HFFc6 (cell line): ENCODE measurements around the gene PIP4K2C. TPM values are rescaled to one million over a fixed set of nuclear protein-coding genes. Genes with fewer than 3 reads are reported as not detected.
"Not testable (repeated sequence)": the region's sequence is repeated elsewhere in the genome, so short reads cannot be mapped to it uniquely, and the experiment has no call there.

Experiments
- DNase-seq: peaks from one replicate; pipeline ENCODE4 v3.0.0-alpha.2; 2018
- H3K27ac Mint-ChIP-seq: 2 replicates; pipeline ENCODE4 v1.8.0; 2020; ENCODE audit warnings: mild to moderate bottlenecking, mixed read lengths
- H3K27me3 Mint-ChIP-seq: 2 replicates; pipeline ENCODE4 v1.8.0; 2021; ENCODE audit warnings: mild to moderate bottlenecking, moderate library complexity, mixed read lengths; ENCODE audit not compliant: insufficient read depth
- H3K36me3 Mint-ChIP-seq: 2 replicates; pipeline ENCODE4 v1.8.0; 2021; ENCODE audit warnings: low read depth, mixed read lengths
- H3K4me1 Mint-ChIP-seq: 2 replicates; pipeline ENCODE4 v1.8.0; 2020; ENCODE audit warnings: low read depth, mixed read lengths
- H3K4me3 Mint-ChIP-seq: 2 replicates; pipeline ENCODE4 v1.8.0; 2020; ENCODE audit warnings: mild to moderate bottlenecking, moderate library complexity, mixed read lengths
- H3K9me3 Mint-ChIP-seq: 2 replicates; pipeline ENCODE4 v1.8.0; 2020; ENCODE audit warnings: mild to moderate bottlenecking, mixed read lengths
- total RNA-seq, 6 experiments: library from RNA; stranded (reverse); fragmentation: NEBNext Ultra II Directional; extraction: Animal tissue kit (Norgen Biotek cat#: 25700); gene quantifications; 2 replicates in 1 of 6; 3 replicates in 5 of 6; pipeline ENCODE4 v1.2.3, GENCODE V29; 2021
- TF ChIP-seq, protein P1 (sequence below): fragments of 200-600 bp; sonication (generic); IDR thresholded peaks from 2 replicates; pipeline ENCODE4 v1.5.0; 2021; ENCODE audit warnings: antibody characterized with exemption, mild to moderate bottlenecking

PIP4K2C gene
- total RNA-seq, 6 experiments from 2014 or later = 21.1 to 33.1 (median 24.3) TPM

DNA sequence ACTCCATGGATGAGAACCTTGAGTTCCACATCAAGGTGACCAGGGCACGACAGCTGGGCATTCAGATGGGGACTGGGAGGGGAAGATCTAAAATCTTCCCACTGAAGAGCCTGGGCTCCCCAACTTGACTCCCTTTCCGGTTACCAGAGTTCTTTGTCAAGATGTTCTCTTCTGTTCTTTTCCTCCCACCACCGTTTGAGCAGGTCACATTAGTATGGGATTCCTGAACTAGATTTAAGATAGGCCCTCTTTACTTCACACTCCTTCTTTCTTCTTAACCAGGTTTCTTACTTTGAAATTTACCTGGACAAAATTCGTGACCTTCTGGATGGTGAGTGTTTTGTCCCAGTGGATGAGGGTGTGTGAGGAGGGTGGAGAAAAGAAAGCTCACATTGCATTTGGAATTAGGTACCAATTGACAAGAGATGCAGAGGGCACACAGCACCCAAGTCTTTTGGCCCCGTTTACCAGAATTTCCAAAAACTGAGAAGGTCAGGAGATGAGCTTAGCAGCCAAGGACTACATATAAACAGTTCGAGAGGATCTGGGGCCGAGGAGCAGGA lies 26.7 kb upstream of the PIP4K2C start:
- H3K4me1 Mint-ChIP-seq = peaks cover 10% of the 10 kb centered on the region; the same call in 1 of the 2 replicates
- no peak for DNase-seq
- H3K4me3 Mint-ChIP-seq = no peak overlapping the region
- H3K27ac Mint-ChIP-seq = no peak overlapping the region
- H3K27me3 Mint-ChIP-seq = peaks cover 7% of the 10 kb centered on the region; the same call in 1 of the 2 replicates
- TF ChIP-seq, protein P1, sequence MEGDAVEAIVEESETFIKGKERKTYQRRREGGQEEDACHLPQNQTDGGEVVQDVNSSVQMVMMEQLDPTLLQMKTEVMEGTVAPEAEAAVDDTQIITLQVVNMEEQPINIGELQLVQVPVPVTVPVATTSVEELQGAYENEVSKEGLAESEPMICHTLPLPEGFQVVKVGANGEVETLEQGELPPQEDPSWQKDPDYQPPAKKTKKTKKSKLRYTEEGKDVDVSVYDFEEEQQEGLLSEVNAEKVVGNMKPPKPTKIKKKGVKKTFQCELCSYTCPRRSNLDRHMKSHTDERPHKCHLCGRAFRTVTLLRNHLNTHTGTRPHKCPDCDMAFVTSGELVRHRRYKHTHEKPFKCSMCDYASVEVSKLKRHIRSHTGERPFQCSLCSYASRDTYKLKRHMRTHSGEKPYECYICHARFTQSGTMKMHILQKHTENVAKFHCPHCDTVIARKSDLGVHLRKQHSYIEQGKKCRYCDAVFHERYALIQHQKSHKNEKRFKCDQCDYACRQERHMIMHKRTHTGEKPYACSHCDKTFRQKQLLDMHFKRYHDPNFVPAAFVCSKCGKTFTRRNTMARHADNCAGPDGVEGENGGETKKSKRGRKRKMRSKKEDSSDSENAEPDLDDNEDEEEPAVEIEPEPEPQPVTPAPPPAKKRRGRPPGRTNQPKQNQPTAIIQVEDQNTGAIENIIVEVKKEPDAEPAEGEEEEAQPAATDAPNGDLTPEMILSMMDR = no peak
- no peaks in the 10 kb centered on the region for H3K9me3 Mint-ChIP-seq
- no peaks in the 10 kb centered on the region for H3K36me3 Mint-ChIP-seq

DNA sequence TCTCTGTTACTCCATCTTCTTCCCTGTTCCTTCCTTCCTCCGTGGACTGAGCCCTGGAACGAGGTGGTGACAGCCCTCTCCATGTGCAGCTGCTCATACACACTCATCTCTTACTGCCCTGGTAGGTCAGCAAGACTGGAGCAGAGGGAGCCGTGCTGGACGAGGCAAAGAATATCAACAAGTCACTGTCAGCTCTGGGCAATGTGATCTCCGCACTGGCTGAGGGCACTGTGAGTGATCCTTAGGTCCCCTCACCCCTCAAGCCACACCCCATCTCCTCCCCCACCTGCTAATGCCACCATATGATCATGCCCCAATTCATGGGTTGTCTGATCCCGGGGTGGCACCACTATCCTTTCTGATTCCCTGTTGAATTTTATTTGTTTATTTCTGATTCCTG lies 22.2 kb upstream of the PIP4K2C start:
- Mint-ChIP-seq H3K27ac (no peak overlapping the region), H3K9me3 (no peaks in the 10 kb centered on the region), H3K4me1 (no peaks in the 10 kb centered on the region), H3K4me3 (no peak overlapping the region), H3K36me3 (no peaks in the 10 kb centered on the region), H3K27me3 (peaks cover 12% of the 10 kb centered on the region)
- DNase-seq = no peak
- TF ChIP-seq, protein P1 = no peak

DNA sequence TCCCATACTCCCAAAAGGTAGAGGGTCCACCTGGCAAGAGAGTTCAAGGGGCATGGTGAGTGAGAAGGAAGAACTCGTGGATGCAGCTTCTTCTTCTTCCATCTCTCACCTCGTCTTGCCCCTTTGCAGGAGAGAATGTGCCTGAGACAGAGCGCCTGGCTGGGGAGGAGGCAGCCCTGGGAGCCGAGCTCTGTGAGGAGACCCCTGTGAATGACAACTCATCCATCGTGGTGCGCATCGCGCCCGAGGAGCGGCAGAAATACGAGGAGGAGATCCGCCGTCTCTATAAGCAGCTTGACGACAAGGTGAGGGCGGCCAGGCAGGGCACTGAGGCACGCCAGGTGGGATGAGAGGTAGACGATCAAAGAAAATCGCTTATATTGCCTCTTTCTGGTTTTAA lies 21.1 kb upstream of the PIP4K2C start:
- peaks cover 10% of the 10 kb centered on the region for H3K27me3 Mint-ChIP-seq
- H3K36me3 Mint-ChIP-seq = no peaks in the 10 kb centered on the region
- no peak overlapping the region for H3K27ac Mint-ChIP-seq
- H3K4me1 Mint-ChIP-seq = no peaks in the 10 kb centered on the region
- H3K4me3 Mint-ChIP-seq = no peak overlapping the region
- DNase-seq = no peak
- TF ChIP-seq, protein P1 = no peak
- no peaks in the 10 kb centered on the region for H3K9me3 Mint-ChIP-seq

DNA sequence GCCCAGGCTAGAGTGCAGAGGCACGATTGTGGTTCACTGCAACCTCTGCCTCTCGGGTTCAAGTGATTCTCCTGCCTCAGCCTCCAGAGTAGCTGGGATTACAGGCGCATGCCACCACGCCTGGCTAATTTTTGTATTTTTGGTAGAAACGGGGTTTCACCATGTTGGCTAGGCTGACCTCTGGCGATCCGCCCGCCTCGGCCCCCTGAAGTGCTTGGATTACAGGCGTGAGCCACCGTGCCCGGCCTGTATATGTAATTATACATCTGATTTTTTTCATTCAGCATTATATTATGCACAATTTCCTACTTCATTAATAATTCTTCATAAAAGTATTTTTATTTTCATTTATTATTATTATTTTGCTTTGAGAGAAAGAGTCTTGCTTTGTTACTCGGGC lies 20.6 kb upstream of the PIP4K2C start:
- H3K27me3 Mint-ChIP-seq = peaks cover 10% of the 10 kb centered on the region
- H3K27ac Mint-ChIP-seq, H3K4me3 Mint-ChIP-seq, H3K36me3 Mint-ChIP-seq, DNase-seq, H3K9me3 Mint-ChIP-seq, H3K4me1 Mint-ChIP-seq: not testable (repeated sequence)

DNA sequence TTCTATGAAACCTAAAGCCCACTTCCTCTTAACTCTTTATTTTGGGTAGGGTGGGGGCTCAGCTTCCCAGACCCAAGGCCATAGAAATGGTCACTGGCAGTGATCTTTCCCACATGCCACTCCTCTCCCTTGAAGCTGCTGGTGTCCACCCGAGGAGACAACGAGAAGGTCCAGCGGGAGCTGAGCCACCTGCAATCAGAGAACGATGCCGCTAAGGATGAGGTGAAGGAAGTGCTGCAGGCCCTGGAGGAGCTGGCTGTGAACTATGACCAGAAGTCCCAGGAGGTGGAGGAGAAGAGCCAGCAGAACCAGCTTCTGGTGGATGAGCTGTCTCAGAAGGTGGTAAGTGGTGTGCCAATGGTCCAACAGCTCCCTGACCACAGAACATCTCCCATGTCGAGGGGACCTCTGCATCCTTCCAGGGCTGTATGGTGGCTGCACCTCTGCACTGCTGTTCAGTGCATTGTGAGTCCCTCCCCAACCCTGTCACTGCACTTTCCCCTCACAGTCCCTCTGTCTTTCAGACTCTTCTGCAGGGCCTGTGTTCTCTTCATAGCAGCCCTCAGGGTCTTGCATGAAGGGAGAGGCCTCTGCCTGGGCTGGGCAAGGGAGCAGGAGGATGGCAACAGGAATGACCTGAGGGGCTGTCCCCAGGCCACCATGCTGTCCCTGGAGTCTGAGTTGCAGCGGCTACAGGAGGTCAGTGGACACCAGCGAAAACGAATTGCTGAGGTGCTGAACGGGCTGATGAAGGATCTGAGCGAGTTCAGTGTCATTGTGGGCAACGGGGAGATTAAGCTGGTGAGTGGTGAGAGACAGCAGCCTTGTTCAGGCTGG lies 18.8 kb upstream of the PIP4K2C start:
- H3K4me3 Mint-ChIP-seq = no peak overlapping the region
- no peak for DNase-seq
- H3K27ac Mint-ChIP-seq = no peak overlapping the region
- H3K36me3 Mint-ChIP-seq = no peaks in the 10 kb centered on the region
- peaks cover 10% of the 10 kb centered on the region for H3K27me3 Mint-ChIP-seq
- no peaks in the 10 kb centered on the region for H3K4me1 Mint-ChIP-seq
- TF ChIP-seq, protein P1 = no peak
- no peaks in the 10 kb centered on the region for H3K9me3 Mint-ChIP-seq

DNA sequence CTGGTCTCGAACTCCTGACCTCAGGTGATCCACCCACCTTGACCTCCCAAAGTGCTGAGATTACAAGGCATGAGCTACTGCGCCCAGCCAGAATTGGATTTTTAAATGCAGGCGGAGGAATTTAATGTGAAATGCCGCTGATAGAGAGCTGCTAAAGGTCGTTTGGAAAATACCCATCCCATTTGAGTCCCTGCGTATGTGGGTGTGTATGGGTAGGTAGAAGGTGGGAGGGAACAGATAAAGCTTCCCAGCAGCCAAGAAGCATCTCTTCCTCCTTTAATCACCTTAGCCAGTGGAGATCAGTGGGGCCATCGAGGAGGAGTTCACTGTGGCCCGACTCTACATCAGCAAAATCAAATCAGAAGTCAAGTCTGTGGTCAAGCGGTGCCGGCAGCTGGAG lies 16.2 kb upstream of the PIP4K2C start:
- TF ChIP-seq, protein P1 = no peak
- Mint-ChIP-seq H3K27ac (no peak overlapping the region), H3K9me3 (no peaks in the 10 kb centered on the region), H3K27me3 (peaks cover 7% of the 10 kb centered on the region), H3K4me3 (no peak overlapping the region), H3K36me3 (no peaks in the 10 kb centered on the region), H3K4me1 (peaks cover 9% of the 10 kb centered on the region)
- DNase-seq = no peak
